GM12891 (cell line): Measurements from ENCODE around the gene ATXN10.

Experiments
- POLR2A ChIP-seq: IDR thresholded peaks from 2 replicates; pipeline ENCODE4 v1.6.1; 2011; ENCODE audit warnings: low read depth, low read length, control low read depth
- POLR2AphosphoS5 ChIP-seq: IDR thresholded peaks from 2 replicates; pipeline ENCODE4 v1.6.1; 2011; ENCODE audit warnings: low read depth, low read length, control low read depth
- SPI1 ChIP-seq: IDR thresholded peaks from 2 replicates; pipeline ENCODE4 v1.6.1; 2011; ENCODE audit warnings: low read depth, low read length, control low read depth
- TAF1 ChIP-seq: IDR thresholded peaks from 2 replicates; pipeline ENCODE4 v1.6.1; 2011; ENCODE audit warnings: low read depth, low read length, control low read depth

- TF ChIP-seq TAF1 (no peak), POLR2A (no peak), POLR2AphosphoS5 (no peak), SPI1 (no peak)
Measured at GRCh38 chr22:45836418-45837169, 165.0 kb downstream of the ATXN10 start.
